Osteoblast (primary cell): ENCODE measurements around the gene HDAC11. TPM values are rescaled to one million over a fixed set of nuclear protein-coding genes. Genes with fewer than 3 reads are reported as not detected.
A peak's percentile ranks its signal among the peaks of the same experiment; 100 is the strongest.

Experiments used
- DNase-seq: peaks from one replicate; pipeline ENCODE4 v3.0.0; 2011; ENCODE audit warnings: low spot score, mixed read lengths; ENCODE audit not compliant: insufficient read length; ENCODE audit errors: missing footprints
- H2AFZ ChIP-seq: 2 replicates; pipeline ENCODE4 v1.6.0; 2011; ENCODE audit warnings: mild to moderate bottlenecking, low read length
- H3K27ac ChIP-seq: 2 replicates; pipeline ENCODE4 v1.5.1; 2011; ENCODE audit warnings: mild to moderate bottlenecking, low read depth, low read length, moderate library complexity
- H3K27me3 ChIP-seq: 2 replicates; pipeline ENCODE4 v1.6.0; 2012; ENCODE audit warnings: mild to moderate bottlenecking, control low read depth, inconsistent platforms, low read length, moderate library complexity; ENCODE audit not compliant: insufficient read depth
- H3K36me3 ChIP-seq: 2 replicates; pipeline ENCODE4 v1.5.1; 2011; ENCODE audit warnings: mild to moderate bottlenecking, low read length, control low read depth, moderate library complexity; ENCODE audit not compliant: insufficient read depth
- H3K4me1 ChIP-seq: 2 replicates; pipeline ENCODE4 v1.5.1; 2011; ENCODE audit warnings: mild to moderate bottlenecking, low read length, control low read depth, moderate library complexity; ENCODE audit not compliant: insufficient read depth
- H3K4me2 ChIP-seq: 2 replicates; pipeline ENCODE4 v1.6.0; 2011; ENCODE audit warnings: mild to moderate bottlenecking, low read length; ENCODE audit not compliant: insufficient read depth
- H3K4me3 ChIP-seq: fragments of 200-600 bp; sonication (generic); 3 replicates; pipeline ENCODE4 v1.5.1; 2012; ENCODE audit warnings: mild to moderate bottlenecking, low read length, inconsistent platforms; ENCODE audit not compliant: insufficient read depth
- H3K79me2 ChIP-seq: 2 replicates; pipeline ENCODE4 v1.6.0; 2012; ENCODE audit warnings: mild to moderate bottlenecking, low read length, control low read depth, inconsistent platforms; ENCODE audit not compliant: insufficient read depth
- H3K9me3 ChIP-seq: 2 replicates; pipeline ENCODE4 v1.5.1; 2011; ENCODE audit warnings: low read depth, low read length, control low read depth
- H4K20me1 ChIP-seq: 2 replicates; pipeline ENCODE4 v1.6.0; 2012; ENCODE audit warnings: mild to moderate bottlenecking, low read length, control low read depth; ENCODE audit not compliant: insufficient read depth
- total RNA-seq: library from RNA; depleted of rRNA; stranded (reverse); fragments of >200 nt; gene quantifications from 2 replicates; pipeline ENCODE4 v1.2.3, GENCODE V29; 2012
- TF ChIP-seq, protein P1 (sequence below): IDR thresholded peaks from 2 replicates; pipeline ENCODE4 v1.5.1; 2011; ENCODE audit warnings: mild to moderate bottlenecking, low read depth, low read length, moderate library complexity; ENCODE audit errors: extremely low read depth

Gene HDAC11
- total RNA-seq, 1 donor: 11.2 TPM

DNA sequence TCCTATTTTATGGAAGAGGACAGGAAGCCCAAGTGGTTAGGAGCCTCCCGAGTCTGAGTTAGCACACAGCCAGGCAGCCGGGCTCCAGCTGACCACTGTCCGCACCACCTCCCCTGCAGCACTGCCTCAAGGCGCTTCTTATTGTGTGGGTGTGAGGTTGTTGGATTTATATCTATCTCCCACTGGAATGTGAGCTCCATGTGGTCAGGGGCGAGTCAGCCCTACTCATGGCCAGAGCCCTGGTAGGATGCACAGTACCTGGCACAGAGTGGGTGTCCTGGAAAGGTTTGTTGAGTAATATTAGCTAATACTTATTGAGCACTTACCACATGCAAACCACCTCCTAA lies 59.2 kb downstream of the HDAC11 start:
- H4K20me1 ChIP-seq: no peaks in the 10 kb centered on the region
- H3K4me3 ChIP-seq: no peak overlapping the region
- H3K4me2 ChIP-seq: no peak overlapping the region
- DNase-seq: no peak
- no peaks in the 10 kb centered on the region for H3K79me2 ChIP-seq
- H3K9me3 ChIP-seq: peaks cover 5% of the 10 kb centered on the region
- H3K27ac ChIP-seq: peak overlapping the region; percentile 92
- no peaks in the 10 kb centered on the region for H3K36me3 ChIP-seq
- peak overlapping the region; percentile 40 for H2AFZ ChIP-seq
- H3K27me3 ChIP-seq: no peaks in the 10 kb centered on the region
- H3K4me1 ChIP-seq: peaks cover 58% of the 10 kb centered on the region
- TF ChIP-seq, protein P1, sequence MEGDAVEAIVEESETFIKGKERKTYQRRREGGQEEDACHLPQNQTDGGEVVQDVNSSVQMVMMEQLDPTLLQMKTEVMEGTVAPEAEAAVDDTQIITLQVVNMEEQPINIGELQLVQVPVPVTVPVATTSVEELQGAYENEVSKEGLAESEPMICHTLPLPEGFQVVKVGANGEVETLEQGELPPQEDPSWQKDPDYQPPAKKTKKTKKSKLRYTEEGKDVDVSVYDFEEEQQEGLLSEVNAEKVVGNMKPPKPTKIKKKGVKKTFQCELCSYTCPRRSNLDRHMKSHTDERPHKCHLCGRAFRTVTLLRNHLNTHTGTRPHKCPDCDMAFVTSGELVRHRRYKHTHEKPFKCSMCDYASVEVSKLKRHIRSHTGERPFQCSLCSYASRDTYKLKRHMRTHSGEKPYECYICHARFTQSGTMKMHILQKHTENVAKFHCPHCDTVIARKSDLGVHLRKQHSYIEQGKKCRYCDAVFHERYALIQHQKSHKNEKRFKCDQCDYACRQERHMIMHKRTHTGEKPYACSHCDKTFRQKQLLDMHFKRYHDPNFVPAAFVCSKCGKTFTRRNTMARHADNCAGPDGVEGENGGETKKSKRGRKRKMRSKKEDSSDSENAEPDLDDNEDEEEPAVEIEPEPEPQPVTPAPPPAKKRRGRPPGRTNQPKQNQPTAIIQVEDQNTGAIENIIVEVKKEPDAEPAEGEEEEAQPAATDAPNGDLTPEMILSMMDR: no peak

DNA sequence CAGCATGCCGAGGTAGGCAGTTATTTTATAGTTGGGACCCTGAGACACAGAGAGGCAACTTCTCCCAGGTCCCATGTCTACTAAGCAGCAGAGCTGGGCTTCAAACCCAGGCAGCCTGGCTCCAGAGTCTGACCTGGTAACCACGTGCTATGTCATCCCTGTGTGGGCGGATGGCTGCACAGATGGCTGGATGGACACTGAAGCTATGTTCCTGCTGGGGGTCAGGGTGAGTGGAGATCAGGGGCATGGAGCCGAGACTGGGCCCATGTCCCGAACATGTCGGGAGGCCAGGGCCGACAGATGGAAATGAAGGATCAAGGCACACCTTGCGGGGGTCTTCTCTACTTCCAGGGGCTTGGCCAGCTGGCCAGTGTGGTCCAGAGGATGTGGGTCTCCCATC lies 59.6 kb downstream of the HDAC11 start:
- peaks cover 5% of the 10 kb centered on the region for H3K9me3 ChIP-seq
- H3K27ac ChIP-seq: peak overlapping the region; percentile 92
- H3K36me3 ChIP-seq: no peaks in the 10 kb centered on the region
- H4K20me1 ChIP-seq: no peaks in the 10 kb centered on the region
- DNase-seq: no peak
- peaks cover 62% of the 10 kb centered on the region for H3K4me1 ChIP-seq
- no peaks in the 10 kb centered on the region for H3K79me2 ChIP-seq
- no peak overlapping the region for H3K4me2 ChIP-seq
- H3K4me3 ChIP-seq: no peak overlapping the region
- H3K27me3 ChIP-seq: no peaks in the 10 kb centered on the region
- no peak overlapping the region for H2AFZ ChIP-seq
- TF ChIP-seq, protein P1: no peak

DNA sequence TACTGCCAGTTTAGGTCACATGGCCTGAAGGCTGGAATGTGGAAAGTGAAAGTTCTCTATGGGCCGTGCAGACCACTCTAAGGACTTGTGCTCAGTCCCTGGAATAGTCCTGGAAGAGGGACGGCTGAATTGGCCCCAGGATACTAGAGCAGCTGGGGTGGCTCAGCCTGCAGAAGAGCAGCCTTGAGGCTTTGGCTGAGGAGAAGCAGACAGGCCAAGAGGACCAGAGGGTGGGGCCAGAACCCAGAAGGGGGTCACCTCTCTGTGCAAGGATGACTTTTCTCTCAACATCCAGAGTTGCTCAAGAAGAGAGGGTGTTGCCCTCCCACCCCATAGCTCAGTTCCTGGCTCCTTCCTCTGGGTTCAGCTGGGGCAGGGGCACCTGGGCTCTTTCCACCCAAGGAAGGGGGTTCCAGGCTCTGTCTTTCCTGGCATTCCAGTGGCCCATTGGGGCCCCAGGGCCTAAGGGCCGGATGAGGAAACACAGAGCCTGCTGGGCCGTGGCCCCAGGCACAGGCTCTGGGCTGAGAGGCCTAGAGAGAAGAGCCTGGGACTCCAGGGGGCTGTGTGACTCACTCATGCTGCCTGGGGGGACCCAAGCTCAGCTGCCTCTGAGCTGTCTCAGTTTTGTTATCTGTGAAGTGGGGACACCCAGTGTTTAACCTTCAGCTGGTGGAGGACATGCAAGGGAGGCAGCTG lies 60.3 kb downstream of the HDAC11 start:
- Histone ChIP-seq H3K27me3 (no peaks in the 10 kb centered on the region), H3K4me2 (no peak overlapping the region), H2AFZ (no peak overlapping the region), H4K20me1 (no peaks in the 10 kb centered on the region), H3K9me3 (peaks cover 5% of the 10 kb centered on the region), H3K4me1 (peaks cover 66% of the 10 kb centered on the region), H3K79me2 (no peaks in the 10 kb centered on the region), H3K4me3 (no peak overlapping the region), H3K27ac (no peak overlapping the region), H3K36me3 (no peaks in the 10 kb centered on the region)
- TF ChIP-seq, protein P1: no peak
- DNase-seq: no peak

DNA sequence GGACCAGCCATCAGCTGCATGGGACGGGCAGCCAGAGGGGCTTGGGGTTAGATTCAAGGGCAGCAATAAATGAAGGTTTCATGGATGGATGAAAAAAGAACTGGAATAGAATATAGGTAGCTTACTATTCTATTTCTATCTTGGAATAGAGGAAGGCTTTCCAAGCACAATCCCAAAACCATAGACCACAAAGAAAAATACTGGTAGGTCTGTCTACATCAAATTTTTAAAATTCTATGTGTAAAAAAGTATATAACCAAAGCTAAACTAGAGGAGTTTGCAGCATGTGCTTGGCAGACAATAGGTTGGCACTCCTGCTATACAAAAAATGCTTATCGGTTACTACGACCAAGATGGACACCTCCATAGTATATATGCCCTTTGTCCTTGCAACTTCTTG lies 61.6 kb downstream of the HDAC11 start:
- H3K79me2 ChIP-seq: no peaks in the 10 kb centered on the region
- no peaks in the 10 kb centered on the region for H3K36me3 ChIP-seq
- peaks cover 64% of the 10 kb centered on the region for H3K4me1 ChIP-seq
- no peak overlapping the region for H3K4me3 ChIP-seq
- H3K4me2 ChIP-seq: no peak overlapping the region
- peaks cover 5% of the 10 kb centered on the region for H3K9me3 ChIP-seq
- TF ChIP-seq, protein P1: no peak
- H3K27ac ChIP-seq: no peak overlapping the region
- no peak overlapping the region for H2AFZ ChIP-seq
- no peaks in the 10 kb centered on the region for H4K20me1 ChIP-seq
- no peak for DNase-seq
- H3K27me3 ChIP-seq: no peaks in the 10 kb centered on the region
